ENCODE results near the gene BEST3.

- TF ChIP-seq CTCF (IDR thresholded peaks at IDR 0.05; ENCODE audit: low read length) = no peak
- TF ChIP-seq EZH2 (optimal IDR thresholded peaks at IDR 0.05; ENCODE audit: low read depth, low read length) = no peak
- no peak for TF ChIP-seq EZH2phosphoT487 (IDR thresholded peaks at IDR 0.05; ENCODE audit: low read length)
Measured at GRCh38 chr12:69682110-69682755, 16.9 kb downstream of the BEST3 start.

Data from MM.1S (cell line).